Neural cell (in vitro differentiated cells): Measurements from ENCODE around the gene ARMC9. TPM values are rescaled to one million over a fixed set of nuclear protein-coding genes. Genes with fewer than 3 reads are reported as not detected.

Experiments
- H2AFZ ChIP-seq: fragments of 200-600, 300-800 bp; sonication (generic), shearing (Covaris generic); 2 replicates; pipeline ENCODE4 v1.6.0; 2014; ENCODE audit warnings: low read depth, mild to moderate bottlenecking, antibody characterized with exemption, low read length, moderate library complexity
- H3F3A ChIP-seq: fragments of 200-600 bp; shearing (Covaris generic); 2 replicates; pipeline ENCODE4 v1.6.1; 2016; ENCODE audit warnings: mild to moderate bottlenecking, moderate library complexity, mixed read lengths, antibody characterized with exemption, low read length; ENCODE audit not compliant: insufficient read depth, poor library complexity, severe bottlenecking
- H3K27ac ChIP-seq: fragments of 200-600, 300-800 bp; sonication (generic), shearing (Covaris generic); 2 replicates; pipeline ENCODE4 v1.5.1; 2014; ENCODE audit warnings: mild to moderate bottlenecking, low read length, moderate library complexity
- H3K27me3 ChIP-seq: fragments of 300-800, 200-600 bp; sonication (generic), shearing (Covaris generic); 2 replicates; pipeline ENCODE4 v1.6.0; 2014; ENCODE audit warnings: mild to moderate bottlenecking, low read depth, low read length, moderate library complexity; ENCODE audit not compliant: insufficient read depth
- H3K36me3 ChIP-seq: fragments of 300-800, 200-600 bp; sonication (generic), shearing (Covaris generic); 2 replicates; pipeline ENCODE4 v1.5.1; 2014; ENCODE audit warnings: mild to moderate bottlenecking, antibody characterized with exemption, low read length, moderate library complexity; ENCODE audit not compliant: insufficient read depth
- H3K4me2 ChIP-seq: fragments of 300-800, 200-600 bp; sonication (generic), shearing (Covaris generic); 2 replicates; pipeline ENCODE4 v1.6.0; 2014; ENCODE audit warnings: mild to moderate bottlenecking, low read length
- H3K4me3 ChIP-seq: fragments of 300-800, 200-600 bp; sonication (generic), shearing (Covaris generic); 2 replicates; pipeline ENCODE4 v1.5.1; 2014; ENCODE audit warnings: mild to moderate bottlenecking, low read length, moderate library complexity
- H3K79me2 ChIP-seq: fragments of 200-600 bp; shearing (Covaris generic); replicated peaks from 2 replicates; pipeline ENCODE4 v1.6.0; 2014; ENCODE audit warnings: mild to moderate bottlenecking, low read length, moderate library complexity; ENCODE audit not compliant: insufficient read depth
- H3K9ac ChIP-seq: fragments of 300-800, 200-600 bp; sonication (generic), shearing (Covaris generic); 2 replicates; pipeline ENCODE4 v1.6.1; 2016; ENCODE audit warnings: mild to moderate bottlenecking, low read length, mixed read lengths
- H3K9me2 ChIP-seq: fragments of 200-600 bp; shearing (Covaris generic); 2 replicates; pipeline ENCODE4 v1.6.1; 2016; ENCODE audit warnings: mild to moderate bottlenecking, low read length, mixed read lengths; ENCODE audit not compliant: insufficient read depth
- H3K9me3 ChIP-seq: fragments of 200-600, 300-800 bp; sonication (generic), shearing (Covaris generic); 2 replicates; pipeline ENCODE4 v1.6.1; 2016; ENCODE audit warnings: mild to moderate bottlenecking, mixed run types, low read length, moderate library complexity, mixed read lengths
- H4K20me1 ChIP-seq: fragments of 200-600 bp; shearing (Covaris generic); 2 replicates; pipeline ENCODE4 v1.6.1; 2016; ENCODE audit warnings: mild to moderate bottlenecking, mixed run types; ENCODE audit not compliant: insufficient read depth
- EP300 ChIP-seq: fragments of 450-650 bp; conservative IDR thresholded peaks from 2 replicates; pipeline ENCODE4 v1.6.1; 2014; ENCODE audit warnings: antibody characterized with exemption, mild to moderate bottlenecking, moderate library complexity; ENCODE audit not compliant: poor library complexity, severe bottlenecking
- EZH2 ChIP-seq: fragments of 200-600, 300-800 bp; shearing (Covaris generic), sonication (generic); IDR thresholded peaks from 2 replicates; pipeline ENCODE4 v1.6.1; 2014; ENCODE audit warnings: antibody characterized with exemption, low read length, borderline replicate concordance, mild to moderate bottlenecking; ENCODE audit not compliant: insufficient read depth, poor library complexity, severe bottlenecking
- MXI1 ChIP-seq: fragments of 450-650 bp; conservative IDR thresholded peaks from 2 replicates; pipeline ENCODE4 v1.6.1; 2014; ENCODE audit warnings: antibody characterized with exemption, mild to moderate bottlenecking; ENCODE audit not compliant: poor library complexity, severe bottlenecking
- POLR2AphosphoS5 ChIP-seq: IDR thresholded peaks from 2 replicates; pipeline ENCODE4 v1.6.1; 2012
- RAD21 ChIP-seq: fragments of 450-650 bp; conservative IDR thresholded peaks from 2 replicates; pipeline ENCODE4 v1.6.1; 2014; ENCODE audit warnings: antibody characterized with exemption, mild to moderate bottlenecking, moderate library complexity
- SMC3 ChIP-seq: fragments of 450-650 bp; conservative IDR thresholded peaks from 2 replicates; pipeline ENCODE4 v1.6.1; 2014; ENCODE audit warnings: antibody characterized with exemption, mild to moderate bottlenecking, moderate library complexity; ENCODE audit not compliant: poor library complexity
- TAF1 ChIP-seq: IDR thresholded peaks from 2 replicates; pipeline ENCODE4 v1.6.1; 2012; ENCODE audit warnings: low read depth
- polyA plus RNA-seq: library from polyadenylated mRNA; depleted of rRNA; stranded (reverse); fragments of >200 nt; gene quantifications from 2 replicates; pipeline ENCODE4 v1.2.3, GENCODE V29; 2014
- TF ChIP-seq, protein P1 (sequence below): IDR thresholded peaks from 2 replicates; pipeline ENCODE4 v1.6.1; 2012; ENCODE audit warnings: borderline replicate concordance
- TF ChIP-seq, protein P2 (sequence below): fragments of 450-650 bp; IDR thresholded peaks from 2 replicates; pipeline ENCODE4 v1.5.1; 2014; ENCODE audit warnings: antibody characterized with exemption, mild to moderate bottlenecking, moderate library complexity; ENCODE audit not compliant: poor library complexity, severe bottlenecking

The ARMC9 gene
- polyA plus RNA-seq, 1 donor from 2014 or later: 13.9 TPM

DNA sequence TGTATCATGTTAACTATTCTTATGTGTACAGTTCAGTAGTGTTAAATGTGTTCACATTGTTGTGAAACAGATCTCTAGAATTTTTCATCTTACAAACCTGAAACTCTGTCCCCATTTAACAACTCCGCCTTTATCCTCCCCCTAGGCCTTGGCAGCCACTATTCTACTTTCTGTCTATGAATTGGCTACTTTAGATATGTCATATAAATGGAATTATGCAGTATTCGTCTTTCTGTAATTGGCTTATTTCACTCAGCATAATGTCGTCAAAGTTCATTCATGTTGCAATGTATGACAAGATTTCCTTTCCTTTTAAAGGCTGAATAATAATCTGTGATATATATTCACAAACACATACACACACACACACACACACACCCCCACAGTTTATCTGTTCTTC is 12.4 kb downstream of the ARMC9 start:
- no peak overlapping the region for H3K9ac ChIP-seq
- H3K27me3 ChIP-seq: no peaks in the 10 kb centered on the region
- H3K27ac ChIP-seq: no peak overlapping the region
- no peaks in the 10 kb centered on the region for H3K9me2 ChIP-seq
- H2AFZ ChIP-seq: no peak overlapping the region
- no peak overlapping the region for H3K4me2 ChIP-seq
- no peaks in the 10 kb centered on the region for H3K36me3 ChIP-seq
- H3K9me3 ChIP-seq: no peaks in the 10 kb centered on the region
- H3K4me3 ChIP-seq: no peak overlapping the region
- H4K20me1 ChIP-seq: no peaks in the 10 kb centered on the region
- TF ChIP-seq, protein P1, sequence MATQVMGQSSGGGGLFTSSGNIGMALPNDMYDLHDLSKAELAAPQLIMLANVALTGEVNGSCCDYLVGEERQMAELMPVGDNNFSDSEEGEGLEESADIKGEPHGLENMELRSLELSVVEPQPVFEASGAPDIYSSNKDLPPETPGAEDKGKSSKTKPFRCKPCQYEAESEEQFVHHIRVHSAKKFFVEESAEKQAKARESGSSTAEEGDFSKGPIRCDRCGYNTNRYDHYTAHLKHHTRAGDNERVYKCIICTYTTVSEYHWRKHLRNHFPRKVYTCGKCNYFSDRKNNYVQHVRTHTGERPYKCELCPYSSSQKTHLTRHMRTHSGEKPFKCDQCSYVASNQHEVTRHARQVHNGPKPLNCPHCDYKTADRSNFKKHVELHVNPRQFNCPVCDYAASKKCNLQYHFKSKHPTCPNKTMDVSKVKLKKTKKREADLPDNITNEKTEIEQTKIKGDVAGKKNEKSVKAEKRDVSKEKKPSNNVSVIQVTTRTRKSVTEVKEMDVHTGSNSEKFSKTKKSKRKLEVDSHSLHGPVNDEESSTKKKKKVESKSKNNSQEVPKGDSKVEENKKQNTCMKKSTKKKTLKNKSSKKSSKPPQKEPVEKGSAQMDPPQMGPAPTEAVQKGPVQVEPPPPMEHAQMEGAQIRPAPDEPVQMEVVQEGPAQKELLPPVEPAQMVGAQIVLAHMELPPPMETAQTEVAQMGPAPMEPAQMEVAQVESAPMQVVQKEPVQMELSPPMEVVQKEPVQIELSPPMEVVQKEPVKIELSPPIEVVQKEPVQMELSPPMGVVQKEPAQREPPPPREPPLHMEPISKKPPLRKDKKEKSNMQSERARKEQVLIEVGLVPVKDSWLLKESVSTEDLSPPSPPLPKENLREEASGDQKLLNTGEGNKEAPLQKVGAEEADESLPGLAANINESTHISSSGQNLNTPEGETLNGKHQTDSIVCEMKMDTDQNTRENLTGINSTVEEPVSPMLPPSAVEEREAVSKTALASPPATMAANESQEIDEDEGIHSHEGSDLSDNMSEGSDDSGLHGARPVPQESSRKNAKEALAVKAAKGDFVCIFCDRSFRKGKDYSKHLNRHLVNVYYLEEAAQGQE: no peak
- no peak for TF ChIP-seq POLR2AphosphoS5
- no peak for TF ChIP-seq EP300
- TF ChIP-seq SMC3: no peak
- no peak for TF ChIP-seq RAD21
- no peak for TF ChIP-seq TAF1
- no peak for TF ChIP-seq MXI1
- TF ChIP-seq, protein P2, sequence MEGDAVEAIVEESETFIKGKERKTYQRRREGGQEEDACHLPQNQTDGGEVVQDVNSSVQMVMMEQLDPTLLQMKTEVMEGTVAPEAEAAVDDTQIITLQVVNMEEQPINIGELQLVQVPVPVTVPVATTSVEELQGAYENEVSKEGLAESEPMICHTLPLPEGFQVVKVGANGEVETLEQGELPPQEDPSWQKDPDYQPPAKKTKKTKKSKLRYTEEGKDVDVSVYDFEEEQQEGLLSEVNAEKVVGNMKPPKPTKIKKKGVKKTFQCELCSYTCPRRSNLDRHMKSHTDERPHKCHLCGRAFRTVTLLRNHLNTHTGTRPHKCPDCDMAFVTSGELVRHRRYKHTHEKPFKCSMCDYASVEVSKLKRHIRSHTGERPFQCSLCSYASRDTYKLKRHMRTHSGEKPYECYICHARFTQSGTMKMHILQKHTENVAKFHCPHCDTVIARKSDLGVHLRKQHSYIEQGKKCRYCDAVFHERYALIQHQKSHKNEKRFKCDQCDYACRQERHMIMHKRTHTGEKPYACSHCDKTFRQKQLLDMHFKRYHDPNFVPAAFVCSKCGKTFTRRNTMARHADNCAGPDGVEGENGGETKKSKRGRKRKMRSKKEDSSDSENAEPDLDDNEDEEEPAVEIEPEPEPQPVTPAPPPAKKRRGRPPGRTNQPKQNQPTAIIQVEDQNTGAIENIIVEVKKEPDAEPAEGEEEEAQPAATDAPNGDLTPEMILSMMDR: no peak
- no peak for TF ChIP-seq EZH2
- no peaks in the 10 kb centered on the region for H3K79me2 ChIP-seq
- H3F3A ChIP-seq: no peaks in the 10 kb centered on the region

DNA sequence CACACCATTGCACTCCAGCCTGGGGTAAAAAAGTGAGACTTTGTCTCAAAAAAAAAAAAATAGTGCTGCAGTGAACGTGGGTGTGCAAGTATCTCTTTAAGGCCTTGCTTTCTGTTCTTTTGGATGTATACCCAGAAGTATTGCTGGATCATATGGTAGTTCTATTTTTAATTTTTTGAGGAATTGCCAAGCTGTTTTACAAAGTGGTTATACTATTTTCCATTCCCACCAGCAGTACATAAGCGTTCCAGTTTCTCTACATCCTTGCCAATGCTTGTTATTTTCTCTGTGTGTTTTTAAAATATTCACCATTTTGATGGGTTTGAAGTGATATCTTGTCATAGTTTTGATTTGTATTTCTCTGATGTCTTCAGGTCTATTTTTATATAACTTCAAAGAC is 13.1 kb downstream of the ARMC9 start:
- TF ChIP-seq EZH2 (no peak), EP300 (no peak), POLR2AphosphoS5 (no peak), RAD21 (no peak), TAF1 (no peak), MXI1 (no peak), SMC3 (no peak)
- TF ChIP-seq, protein P1: no peak
- TF ChIP-seq, protein P2: no peak
- Histone ChIP-seq H3K27ac (no peak overlapping the region), H3K9ac (no peak overlapping the region), H3F3A (no peaks in the 10 kb centered on the region), H3K79me2 (no peaks in the 10 kb centered on the region), H2AFZ (no peak overlapping the region), H3K4me2 (no peak overlapping the region), H3K27me3 (no peaks in the 10 kb centered on the region), H3K36me3 (no peaks in the 10 kb centered on the region), H3K4me3 (no peak overlapping the region), H4K20me1 (no peaks in the 10 kb centered on the region), H3K9me3 (no peaks in the 10 kb centered on the region), H3K9me2 (no peaks in the 10 kb centered on the region)
